ENCODE results near the gene GRIN2A. TPM values are rescaled to one million over a fixed set of nuclear protein-coding genes. Genes with fewer than 3 reads are reported as not detected.

The GRIN2A gene
- total and polyA plus RNA-seq, 2 of the 13 experiments (the other 11 are each of a cell fraction or from before 2014, with no cell fraction given) = not detected

- BruUV-seq (replicated peaks) = no TSS peak
- in situ Hi-C loops (cut with HindIII; ENCODE audit: extremely low pct_ligation_motif_present, low pct_unique_long_range_greater_than_20kb) = no loop called here
- ChIA-PET CTCF (ENCODE audit: low intra/inter-chr PET ratio, low total read pairs) (no interaction called here), POLR2A (no interaction called here)
- Histone ChIP-seq H3K27ac (ENCODE audit: extremely low read length, insufficient read depth, low read length) (no peak overlapping the region), H3K79me2 (ENCODE audit: insufficient read depth, low read length) (no peaks in the 10 kb centered on the region), H3K27me3 (ENCODE audit: control insufficient read depth in 1 of 2, insufficient read depth in 2 of 2, low read length in 2 of 2) (peaks cover 2 to 41% of the 10 kb centered on the region in 2 experiments; a peak in 4 of 5 replicates), H3K4me1 (ENCODE audit: insufficient read depth, low read length) (peaks cover 23% of the 10 kb centered on the region), H3K4me2 (ENCODE audit: low read depth, low read length) (no peak overlapping the region), H3K9ac (ENCODE audit: insufficient read depth, low read depth, low read length) (no peak overlapping the region), H2AFZ (ENCODE audit: low read length) (no peak overlapping the region), H4K20me1 (ENCODE audit: insufficient read depth, low read length) (no peaks in the 10 kb centered on the region), H3K9me3 (ENCODE audit: low read length) (no peaks in the 10 kb centered on the region), H3K4me3 (replicated peaks in 1 of 3; ENCODE audit: insufficient read depth in 1 of 3, low read depth in 2 of 3, low read length in 3 of 3) (no peak overlapping the region), H3K36me3 (replicated peaks in 1 of 2; ENCODE audit: control insufficient read depth in 1 of 2, insufficient read depth in 2 of 2, low read length in 2 of 2) (no peaks in the 10 kb centered on the region)
- 43% methylated on average over 15 of the region's 15 CpGs for WGBS (ENCODE audit: low lambda C conversion rate)
- intact Hi-C loops (cut with micrococcal nuclease; ENCODE audit: unreplicated experiment) = no loop called here
- TF ChIP-seq ZNF678 (CRISPR knock-in tag; IDR thresholded peaks at IDR 0.05) (no peak), NR3C1 (CRISPR knock-in tag; IDR thresholded peaks at IDR 0.05) (no peak), ZNF629 (CRISPR knock-in tag; conservative IDR thresholded peaks at IDR 0.05) (peak; percentile 78; the same call in 1 of the 2 replicates), NKX3-1 (CRISPR knock-in tag; IDR thresholded peaks at IDR 0.05) (no peak), ZNF414 (CRISPR knock-in tag; IDR thresholded peaks at IDR 0.05) (no peak), ZNF7 (CRISPR knock-in tag; IDR thresholded peaks at IDR 0.05) (no peak), ZNF841 (CRISPR knock-in tag; IDR thresholded peaks at IDR 0.05; ENCODE audit: borderline replicate concordance) (no peak)
- ATAC-seq = no peak
- FAIRE-seq = no peak
- no peak for DNase-seq (ENCODE audit: low spot score)
These were observed 36.4 kb upstream of the GRIN2A start for GRCh38 chr16:10218490-10219206.

DNA sequence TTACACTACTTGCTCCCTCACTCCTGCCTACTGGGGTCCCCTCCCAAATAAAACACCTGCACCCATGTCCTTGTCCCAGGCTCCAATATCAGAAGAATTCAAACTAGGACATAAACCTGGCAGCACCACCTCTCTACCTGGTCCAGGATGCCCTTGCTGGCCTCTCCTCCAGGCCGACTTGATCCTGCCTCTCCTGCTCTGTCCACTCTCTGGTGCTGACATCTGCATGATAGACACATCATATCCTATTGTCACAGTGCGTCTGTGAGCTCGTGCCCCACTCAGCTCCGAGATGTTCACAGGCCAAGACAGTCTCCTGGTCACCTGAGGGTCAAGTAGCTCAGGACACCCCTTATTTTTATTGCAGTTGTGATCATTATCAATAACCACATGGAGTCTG, 31.5 kb upstream of the GRIN2A start:
- H3K27ac ChIP-seq (ENCODE audit: extremely low read length, insufficient read depth, low read length) = no peak overlapping the region
- H3K9ac ChIP-seq (ENCODE audit: insufficient read depth, low read depth, low read length) = no peak overlapping the region
- H4K20me1 ChIP-seq (ENCODE audit: insufficient read depth, low read length) = no peaks in the 10 kb centered on the region
- H3K27me3 ChIP-seq (ENCODE audit: control insufficient read depth in 1 of 2, insufficient read depth in 2 of 2, low read length in 2 of 2) = peaks cover under 1 to 31% of the 10 kb centered on the region in 2 experiments; a peak in 4 of 5 replicates
- H3K9me3 ChIP-seq (ENCODE audit: low read length) = no peaks in the 10 kb centered on the region
- ChIA-PET POLR2A (no interaction called here), CTCF (ENCODE audit: low intra/inter-chr PET ratio, low total read pairs) (no interaction called here)
- no TSS peak for BruUV-seq (replicated peaks)
- no peaks in the 10 kb centered on the region for H3K4me1 ChIP-seq (ENCODE audit: insufficient read depth, low read length)
- DNase-seq (ENCODE audit: low spot score) (no peak), ATAC-seq (no peak), FAIRE-seq (no peak)
- H3K36me3 ChIP-seq (replicated peaks in 1 of 2; ENCODE audit: control insufficient read depth in 1 of 2, insufficient read depth in 2 of 2, low read length in 2 of 2) = no peaks in the 10 kb centered on the region
- no peak overlapping the region for H3K4me3 ChIP-seq (replicated peaks in 1 of 3; ENCODE audit: insufficient read depth in 1 of 3, low read depth in 2 of 3, low read length in 3 of 3)
- WGBS (ENCODE audit: low lambda C conversion rate) = 4% methylated on average over 4 of the region's 4 CpGs
- no peak overlapping the region for H2AFZ ChIP-seq (ENCODE audit: low read length)
- intact Hi-C loops (cut with micrococcal nuclease; ENCODE audit: unreplicated experiment) = no loop called here
- H3K79me2 ChIP-seq (ENCODE audit: insufficient read depth, low read length) = no peaks in the 10 kb centered on the region
- TF ChIP-seq, protein P1, sequence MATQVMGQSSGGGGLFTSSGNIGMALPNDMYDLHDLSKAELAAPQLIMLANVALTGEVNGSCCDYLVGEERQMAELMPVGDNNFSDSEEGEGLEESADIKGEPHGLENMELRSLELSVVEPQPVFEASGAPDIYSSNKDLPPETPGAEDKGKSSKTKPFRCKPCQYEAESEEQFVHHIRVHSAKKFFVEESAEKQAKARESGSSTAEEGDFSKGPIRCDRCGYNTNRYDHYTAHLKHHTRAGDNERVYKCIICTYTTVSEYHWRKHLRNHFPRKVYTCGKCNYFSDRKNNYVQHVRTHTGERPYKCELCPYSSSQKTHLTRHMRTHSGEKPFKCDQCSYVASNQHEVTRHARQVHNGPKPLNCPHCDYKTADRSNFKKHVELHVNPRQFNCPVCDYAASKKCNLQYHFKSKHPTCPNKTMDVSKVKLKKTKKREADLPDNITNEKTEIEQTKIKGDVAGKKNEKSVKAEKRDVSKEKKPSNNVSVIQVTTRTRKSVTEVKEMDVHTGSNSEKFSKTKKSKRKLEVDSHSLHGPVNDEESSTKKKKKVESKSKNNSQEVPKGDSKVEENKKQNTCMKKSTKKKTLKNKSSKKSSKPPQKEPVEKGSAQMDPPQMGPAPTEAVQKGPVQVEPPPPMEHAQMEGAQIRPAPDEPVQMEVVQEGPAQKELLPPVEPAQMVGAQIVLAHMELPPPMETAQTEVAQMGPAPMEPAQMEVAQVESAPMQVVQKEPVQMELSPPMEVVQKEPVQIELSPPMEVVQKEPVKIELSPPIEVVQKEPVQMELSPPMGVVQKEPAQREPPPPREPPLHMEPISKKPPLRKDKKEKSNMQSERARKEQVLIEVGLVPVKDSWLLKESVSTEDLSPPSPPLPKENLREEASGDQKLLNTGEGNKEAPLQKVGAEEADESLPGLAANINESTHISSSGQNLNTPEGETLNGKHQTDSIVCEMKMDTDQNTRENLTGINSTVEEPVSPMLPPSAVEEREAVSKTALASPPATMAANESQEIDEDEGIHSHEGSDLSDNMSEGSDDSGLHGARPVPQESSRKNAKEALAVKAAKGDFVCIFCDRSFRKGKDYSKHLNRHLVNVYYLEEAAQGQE (IDR thresholded peaks at IDR 0.05; ENCODE audit: borderline replicate concordance in 1 of 2, low read depth in 1 of 2, low read length in 2 of 2) = peak in 1 of 2 experiments; percentile 58; a peak in 2 of 4 replicates
- TF ChIP-seq TBX3 (IDR thresholded peaks at IDR 0.05; ENCODE audit: borderline replicate concordance) = no peak
- H3K4me2 ChIP-seq (ENCODE audit: low read depth, low read length) = no peak overlapping the region
- in situ Hi-C loops (cut with HindIII; ENCODE audit: extremely low pct_ligation_motif_present, low pct_unique_long_range_greater_than_20kb) = no loop called here

Measured in HepG2 (cell line).